Measurements from ENCODE around the gene ZNF79.
"Not testable (repeated sequence)": the region's sequence is repeated elsewhere in the genome, so short reads cannot be mapped to it uniquely, and the experiment has no call there.

Gene ZNF79

GRCh38 chr9:127450830-127451607 lies 26.8 kb downstream of the ZNF79 start, which contains the start of the genes LRSAM1 and RPL12:
TSS of gene LRSAM1 (plus strand) at chr9:127451510. CDS start at chr9:127454528, 3,018 bp downstream.
TSS of gene RPL12 (minus strand) at chr9:127451406. CDS start at chr9:127451317, 89 bp downstream.
- Histone ChIP-seq H3K36me3 (peaks cover 52% of the 10 kb centered on the region), H3K9ac (peak within 1 kb of the TSS; percentile 99), H3K4me2 (peak within 1 kb of the TSS; percentile 99), H3K27ac (peak within 1 kb of the TSS; percentile 99), H3K27me3 (no peaks in the 10 kb centered on the region), H3K4me3 (peak within 1 kb of the TSS; percentile 98), H4K20me1 (peaks cover 50% of the 10 kb centered on the region), H3K4me1 (peaks cover 37% of the 10 kb centered on the region), H3K9me3 (peaks cover 4% of the 10 kb centered on the region; the same call in 1 of the 2 replicates)
- TF ChIP-seq Cebpa-rat (IDR thresholded peaks at IDR 0.05): no peak

GRCh38 chr9:127451608-127451857 lies 27.4 kb downstream of the ZNF79 start:
- H3K36me3 ChIP-seq: peaks cover 46% of the 10 kb centered on the region
- H3K4me1 ChIP-seq: peaks cover 37% of the 10 kb centered on the region
- no peaks in the 10 kb centered on the region for H3K27me3 ChIP-seq
- no peak for TF ChIP-seq Cebpa-rat (IDR thresholded peaks at IDR 0.05)
- no peaks in the 10 kb centered on the region for H3K9me3 ChIP-seq
- peak overlapping the region; percentile 99 for H3K9ac ChIP-seq
- peaks cover 45% of the 10 kb centered on the region for H4K20me1 ChIP-seq
- peak overlapping the region; percentile 99 for H3K27ac ChIP-seq
- H3K4me2 ChIP-seq: peak overlapping the region; percentile 99
- H3K4me3 ChIP-seq: peak overlapping the region; percentile 98

GRCh38 chr9:127451858-127452656 lies 27.9 kb downstream of the ZNF79 start:
- peaks cover 45% of the 10 kb centered on the region for H3K36me3 ChIP-seq
- H3K4me3 ChIP-seq: peak overlapping the region; percentile 98
- H4K20me1 ChIP-seq: peaks cover 40% of the 10 kb centered on the region

GRCh38 chr9:127452691-127453090 lies 28.5 kb downstream of the ZNF79 start:
- H3K4me3 ChIP-seq: peak overlapping the region; percentile 98; the same call in 1 of the 2 replicates

More at GRCh38 chr9:127451858-127452656, 27.9 kb downstream of the ZNF79 start:
- Histone ChIP-seq H3K4me1 (peaks cover 37% of the 10 kb centered on the region), H3K27ac (peak overlapping the region; percentile 99), H3K9me3 (no peaks in the 10 kb centered on the region), H3K4me2 (peak overlapping the region; percentile 99), H3K27me3 (no peaks in the 10 kb centered on the region), H3K9ac (peak overlapping the region; percentile 99)
- TF ChIP-seq Cebpa-rat (IDR thresholded peaks at IDR 0.05): no peak

GRCh38 chr9:127455324-127455992 lies 31.3 kb downstream of the ZNF79 start:
- Histone ChIP-seq H3K4me1 (peaks cover 15% of the 10 kb centered on the region), H3K4me2 (no peak overlapping the region), H3K9ac (no peak overlapping the region), H3K9me3 (no peaks in the 10 kb centered on the region), H3K27me3 (no peaks in the 10 kb centered on the region), H3K27ac (no peak overlapping the region), H3K36me3 (peaks cover 40% of the 10 kb centered on the region), H3K4me3 (no peak overlapping the region), H4K20me1 (peaks cover 6% of the 10 kb centered on the region)
- TF ChIP-seq Cebpa-rat (IDR thresholded peaks at IDR 0.05): no peak

More at GRCh38 chr9:127452691-127453090, 28.5 kb downstream of the ZNF79 start:
- no peak overlapping the region for H3K9ac ChIP-seq
- peaks cover 34% of the 10 kb centered on the region for H4K20me1 ChIP-seq
- H3K4me1 ChIP-seq: peaks cover 37% of the 10 kb centered on the region
- no peak overlapping the region for H3K27ac ChIP-seq
- H3K27me3 ChIP-seq: no peaks in the 10 kb centered on the region
- peak overlapping the region; percentile 99 for H3K4me2 ChIP-seq
- peaks cover 45% of the 10 kb centered on the region for H3K36me3 ChIP-seq
- no peak for TF ChIP-seq Cebpa-rat (IDR thresholded peaks at IDR 0.05)
- no peaks in the 10 kb centered on the region for H3K9me3 ChIP-seq

GRCh38 chr9:127457191-127457878 lies 33.2 kb downstream of the ZNF79 start:
- Histone ChIP-seq H3K9me3 (no peaks in the 10 kb centered on the region), H4K20me1 (no peaks in the 10 kb centered on the region), H3K9ac (no peak overlapping the region; the same call in 1 of the 2 replicates), H3K36me3 (peaks cover 56% of the 10 kb centered on the region), H3K27ac (no peak overlapping the region), H3K27me3 (no peaks in the 10 kb centered on the region), H3K4me2 (no peak overlapping the region), H3K4me3 (no peak overlapping the region), H3K4me1 (peaks cover 11% of the 10 kb centered on the region)
- no peak for TF ChIP-seq Cebpa-rat (IDR thresholded peaks at IDR 0.05)

- no peaks in the 10 kb centered on the region for H3K9me3 ChIP-seq
- H3K27ac ChIP-seq: no peak overlapping the region
- no peak overlapping the region for H3K4me2 ChIP-seq
- 0 out of 2 replicates have a peak, but pooled peaks cover 2% of the 10 kb centered on the region for H4K20me1 ChIP-seq
- peaks cover 69% of the 10 kb centered on the region for H3K36me3 ChIP-seq
- no peak overlapping the region for H3K9ac ChIP-seq
- 0 out of 2 replicates have a peak, but pooled peaks cover 5% of the 10 kb centered on the region for H3K4me1 ChIP-seq
- H3K27me3 ChIP-seq: no peaks in the 10 kb centered on the region
- H3K4me3 ChIP-seq: no peak overlapping the region
- no peak for TF ChIP-seq Cebpa-rat (IDR thresholded peaks at IDR 0.05)
These were observed 34.7 kb downstream of the ZNF79 start for GRCh38 chr9:127458921-127459320.

- Histone ChIP-seq H3K27ac (no peak overlapping the region), H3K9ac (no peak overlapping the region)
These were observed 39.2 kb downstream of the ZNF79 start for GRCh38 chr9:127463382-127463781.

GRCh38 chr9:127463911-127464310 lies 39.7 kb downstream of the ZNF79 start:
- no peaks in the 10 kb centered on the region for H3K9me3 ChIP-seq
- H3K9ac ChIP-seq: no peak overlapping the region
- no peak overlapping the region for H3K27ac ChIP-seq
- H3K4me2 ChIP-seq: no peak overlapping the region
- H4K20me1 ChIP-seq: 0 out of 2 replicates have a peak, but pooled peaks cover 5% of the 10 kb centered on the region
- no peak for TF ChIP-seq Cebpa-rat (IDR thresholded peaks at IDR 0.05)
- H3K27me3 ChIP-seq: no peaks in the 10 kb centered on the region
- H3K4me1 ChIP-seq: no peaks in the 10 kb centered on the region
- H3K4me3 ChIP-seq: no peak overlapping the region
- H3K36me3 ChIP-seq: peaks cover 66% of the 10 kb centered on the region

More at GRCh38 chr9:127463382-127463781, 39.2 kb downstream of the ZNF79 start:
- H4K20me1 ChIP-seq: 0 out of 2 replicates have a peak, but pooled peaks cover 5% of the 10 kb centered on the region
- H3K36me3 ChIP-seq: peaks cover 66% of the 10 kb centered on the region
- TF ChIP-seq Cebpa-rat (IDR thresholded peaks at IDR 0.05): no peak
- no peaks in the 10 kb centered on the region for H3K27me3 ChIP-seq
- H3K4me1 ChIP-seq: no peaks in the 10 kb centered on the region
- H3K4me3 ChIP-seq: no peak overlapping the region
- H3K4me2 ChIP-seq: no peak overlapping the region
- H3K9me3 ChIP-seq: no peaks in the 10 kb centered on the region

GRCh38 chr9:127466407-127466917 lies 42.3 kb downstream of the ZNF79 start:
- H3K27ac ChIP-seq, H4K20me1 ChIP-seq, H3K9ac ChIP-seq, H3K4me2 ChIP-seq, H3K27me3 ChIP-seq, H3K4me1 ChIP-seq, H3K4me3 ChIP-seq, H3K9me3 ChIP-seq: not testable (repeated sequence)
- H3K36me3 ChIP-seq: peaks cover 44% of the 10 kb centered on the region
